DLD1 (cell line): ENCODE data around the gene RAB5IF.
"Not testable (repeated sequence)": the region's sequence is repeated elsewhere in the genome, so short reads cannot be mapped to it uniquely, and the experiment has no call there.

Experiments used
- in situ Hi-C: cut with HindIII; loops from 2 replicates; pipeline ENCODE4 v1.10.0; 2017; ENCODE audit warnings: low sequenced_read_pairs

The RAB5IF gene

GRCh38 chr20:36605399-36606157 is at the start of gene RAB5IF:
Gene RAB5IF (plus strand): TSS chr20:36605779. CDS start chr20:36605952, 173 bp downstream.
- in situ Hi-C loops, result no loop called here

GRCh38 chr20:36562724-36563123 is 42.9 kb upstream of the RAB5IF start:
- in situ Hi-C loops, result no loop called here

GRCh38 chr20:36563374-36563773 is 42.2 kb upstream of the RAB5IF start:
- in situ Hi-C loops, result no loop called here

- in situ Hi-C loops, result not testable (repeated sequence)
Observed at GRCh38 chr20:36564078-36564725, 41.4 kb upstream of the RAB5IF start.

GRCh38 chr20:36564726-36565121 is 40.9 kb upstream of the RAB5IF start:
- in situ Hi-C loops, result not testable (repeated sequence)

- in situ Hi-C loops, result no loop called here
Observed at GRCh38 chr20:36565520-36565919, 40.1 kb upstream of the RAB5IF start.

- in situ Hi-C loops, result no loop called here
Observed at GRCh38 chr20:36569847-36570429, 35.6 kb upstream of the RAB5IF start.

- in situ Hi-C loops, result no loop called here
Observed at GRCh38 chr20:36571564-36572504, 33.7 kb upstream of the RAB5IF start.

- in situ Hi-C loops, result no loop called here
Observed at GRCh38 chr20:36572701-36573102, 32.9 kb upstream of the RAB5IF start.

- in situ Hi-C loops, result no loop called here
Observed at GRCh38 chr20:36573103-36573797, 32.3 kb upstream of the RAB5IF start, which contains the start of gene TGIF2. Gene TGIF2 (plus strand): TSS chr20:36573597. CDS start chr20:36578775, 5,178 bp downstream.

GRCh38 chr20:36573798-36574365 is 31.7 kb upstream of the RAB5IF start:
- in situ Hi-C loops, result no loop called here

- in situ Hi-C loops, result no loop called here
Observed at GRCh38 chr20:36574366-36575135, 31.0 kb upstream of the RAB5IF start.

GRCh38 chr20:36576081-36576445 is 29.5 kb upstream of the RAB5IF start:
- in situ Hi-C loops, result no loop called here

GRCh38 chr20:36578356-36579041 is 27.1 kb upstream of the RAB5IF start:
- in situ Hi-C loops, result no loop called here

GRCh38 chr20:36579996-36580545 is 25.5 kb upstream of the RAB5IF start:
- in situ Hi-C loops, result no loop called here

- in situ Hi-C loops, result no loop called here
Observed at GRCh38 chr20:36582322-36582721, 23.3 kb upstream of the RAB5IF start.

GRCh38 chr20:36582821-36583220 is 22.8 kb upstream of the RAB5IF start:
- in situ Hi-C loops, result no loop called here

GRCh38 chr20:36584018-36584481 is 21.5 kb upstream of the RAB5IF start:
- in situ Hi-C loops, result no loop called here
